ENCODE measurements around the gene MREG. TPM values are rescaled to one million over a fixed set of nuclear protein-coding genes. Genes with fewer than 3 reads are reported as not detected.
"Not testable (repeated sequence)": the region's sequence is repeated elsewhere in the genome, so short reads cannot be mapped to it uniquely, and the experiment has no call there.

MREG gene
- total RNA-seq, 1 experiment from 2014 or later = 16.9 TPM

DNA sequence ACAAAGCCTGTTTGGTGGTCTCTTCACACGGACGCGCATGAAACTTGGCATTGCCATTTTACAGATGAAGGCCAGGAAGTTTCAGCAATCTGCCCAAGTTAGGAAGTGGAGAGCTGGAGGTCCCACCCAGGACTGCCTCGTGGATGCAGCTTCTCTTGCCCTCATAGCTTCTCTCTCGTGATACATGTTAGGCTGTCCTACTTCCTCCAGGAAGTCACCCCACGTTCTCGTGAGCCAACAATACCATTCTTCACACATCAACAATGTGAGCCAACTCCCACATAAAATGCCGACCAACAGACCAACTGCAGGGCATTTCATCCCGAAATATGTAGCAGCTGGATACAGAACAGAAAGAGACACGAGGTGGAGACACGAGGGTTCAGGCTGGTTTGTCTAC, 85.3 kb downstream of the MREG start:
- RAD21 ChIA-PET (ENCODE audit: low non-redundant PET in 1 of 2, low total read pairs in 2 of 2, uncharacterized antibody in 2 of 2, unreplicated experiment in 2 of 2) = no interaction called here
- Histone ChIP-seq H4K20me1 (ENCODE audit: insufficient read depth) (no peaks in the 10 kb centered on the region), H2AFZ (ENCODE audit: low read depth, low read length, poor library complexity, severe bottlenecking) (no peak overlapping the region), H3K27me3 (ENCODE audit: insufficient read depth, low read length) (no peaks in the 10 kb centered on the region), H3K9ac (ENCODE audit: low read length) (no peak overlapping the region), H3K4me1 (ENCODE audit: control insufficient read depth in 1 of 2, insufficient read depth in 2 of 2, low read length in 2 of 2) (peaks cover 0 to 9% of the 10 kb centered on the region in 2 experiments; a peak in 2 of 4 replicates), H3K4me2 (ENCODE audit: low read length) (no peak overlapping the region), H3K9me3 (ENCODE audit: control insufficient read depth in 1 of 2, insufficient read depth in 1 of 2, low read depth in 1 of 2, low read length in 2 of 2) (no peaks in the 10 kb centered on the region), H3K4me3 (replicated peaks in 1 of 2; ENCODE audit: low read depth in 1 of 2, low read length in 2 of 2) (no peak overlapping the region), H3K27ac (ENCODE audit: low read depth, low read length) (no peak overlapping the region), H3K36me3 (ENCODE audit: control insufficient read depth in 1 of 2, insufficient read depth in 2 of 2, low read length in 2 of 2) (no peaks in the 10 kb centered on the region), H3K79me2 (ENCODE audit: insufficient read depth, low read length) (no peaks in the 10 kb centered on the region), H3K9me2 (ENCODE audit: insufficient read depth) (no peaks in the 10 kb centered on the region)
- ATAC-seq (no peak), DNase-seq (ENCODE audit: low read depth, low spot score) (no peak)
- TF ChIP-seq FOSL1 (IDR thresholded peaks at IDR 0.05; ENCODE audit: low read depth) = no peak
- TF ChIP-seq SP1 (IDR thresholded peaks at IDR 0.05; ENCODE audit: low read depth) = no peak
- TF ChIP-seq, protein P1, sequence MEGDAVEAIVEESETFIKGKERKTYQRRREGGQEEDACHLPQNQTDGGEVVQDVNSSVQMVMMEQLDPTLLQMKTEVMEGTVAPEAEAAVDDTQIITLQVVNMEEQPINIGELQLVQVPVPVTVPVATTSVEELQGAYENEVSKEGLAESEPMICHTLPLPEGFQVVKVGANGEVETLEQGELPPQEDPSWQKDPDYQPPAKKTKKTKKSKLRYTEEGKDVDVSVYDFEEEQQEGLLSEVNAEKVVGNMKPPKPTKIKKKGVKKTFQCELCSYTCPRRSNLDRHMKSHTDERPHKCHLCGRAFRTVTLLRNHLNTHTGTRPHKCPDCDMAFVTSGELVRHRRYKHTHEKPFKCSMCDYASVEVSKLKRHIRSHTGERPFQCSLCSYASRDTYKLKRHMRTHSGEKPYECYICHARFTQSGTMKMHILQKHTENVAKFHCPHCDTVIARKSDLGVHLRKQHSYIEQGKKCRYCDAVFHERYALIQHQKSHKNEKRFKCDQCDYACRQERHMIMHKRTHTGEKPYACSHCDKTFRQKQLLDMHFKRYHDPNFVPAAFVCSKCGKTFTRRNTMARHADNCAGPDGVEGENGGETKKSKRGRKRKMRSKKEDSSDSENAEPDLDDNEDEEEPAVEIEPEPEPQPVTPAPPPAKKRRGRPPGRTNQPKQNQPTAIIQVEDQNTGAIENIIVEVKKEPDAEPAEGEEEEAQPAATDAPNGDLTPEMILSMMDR (IDR thresholded peaks at IDR 0.05 in 2 of 3, conservative IDR thresholded peaks at IDR 0.05 in 1 of 3; ENCODE audit: borderline replicate concordance in 1 of 3, insufficient read depth in 1 of 3, low read depth in 2 of 3, low read length in 2 of 3) = no peak
- TF ChIP-seq ZNF274 (IDR thresholded peaks at IDR 0.05; ENCODE audit: low read depth, low read length) = no peak
- TF ChIP-seq, protein P2, sequence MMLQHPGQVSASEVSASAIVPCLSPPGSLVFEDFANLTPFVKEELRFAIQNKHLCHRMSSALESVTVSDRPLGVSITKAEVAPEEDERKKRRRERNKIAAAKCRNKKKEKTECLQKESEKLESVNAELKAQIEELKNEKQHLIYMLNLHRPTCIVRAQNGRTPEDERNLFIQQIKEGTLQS (IDR thresholded peaks at IDR 0.05) = no peak
- CTCF ChIA-PET = no interaction called here
- BruUV-seq (replicated peaks) = no TSS peak
- POLR2A ChIA-PET = no interaction called here
- intact Hi-C loops (cut with micrococcal nuclease) = loop anchor here (10.0 kb wide), 1 partner anchor 1863 kb away; no protein-coding TSS in a partner anchor

DNA sequence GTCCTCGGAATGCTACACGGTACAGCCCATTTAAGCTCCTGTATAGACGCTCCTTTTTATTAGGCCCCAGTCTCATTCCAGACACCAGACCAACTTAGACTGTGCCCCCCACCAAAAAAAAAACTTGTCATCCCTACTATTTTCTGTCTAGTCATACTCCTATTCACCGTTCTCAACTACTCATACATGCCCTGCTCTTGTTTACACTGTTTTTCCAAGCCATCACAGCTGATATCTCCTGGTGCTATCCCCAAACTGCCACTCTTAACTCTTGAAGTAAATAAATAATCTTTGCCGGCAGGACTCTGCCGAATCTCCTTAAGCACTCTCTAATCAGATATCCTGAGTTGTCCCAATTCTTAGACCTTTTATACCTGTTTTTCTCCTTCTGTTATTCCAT, 86.4 kb downstream of the MREG start:
- RAD21 ChIA-PET (ENCODE audit: low non-redundant PET in 1 of 2, low total read pairs in 2 of 2, uncharacterized antibody in 2 of 2, unreplicated experiment in 2 of 2); H4K20me1 ChIP-seq (ENCODE audit: insufficient read depth); POLR2A ChIA-PET; H3K4me3 ChIP-seq (replicated peaks in 1 of 2; ENCODE audit: low read depth in 1 of 2, low read length in 2 of 2); H3K27ac ChIP-seq (ENCODE audit: low read depth, low read length); H3K9me3 ChIP-seq (ENCODE audit: control insufficient read depth in 1 of 2, insufficient read depth in 1 of 2, low read depth in 1 of 2, low read length in 2 of 2); H3K79me2 ChIP-seq (ENCODE audit: insufficient read depth, low read length); CTCF ChIA-PET; ATAC-seq; H3K36me3 ChIP-seq (ENCODE audit: control insufficient read depth in 1 of 2, insufficient read depth in 2 of 2, low read length in 2 of 2); DNase-seq (ENCODE audit: low read depth, low spot score); H3K4me2 ChIP-seq (ENCODE audit: low read length); H3K9me2 ChIP-seq (ENCODE audit: insufficient read depth); H3K9ac ChIP-seq (ENCODE audit: low read length); H3K27me3 ChIP-seq (ENCODE audit: insufficient read depth, low read length); H2AFZ ChIP-seq (ENCODE audit: low read depth, low read length, poor library complexity, severe bottlenecking); BruUV-seq (replicated peaks): not testable (repeated sequence)
- intact Hi-C loops (cut with micrococcal nuclease) = loop anchor here (10.0 kb wide), 1 partner anchor 1862 kb away; no protein-coding TSS in a partner anchor
- H3K4me1 ChIP-seq (ENCODE audit: control insufficient read depth in 1 of 2, insufficient read depth in 2 of 2, low read length in 2 of 2) = peaks cover 2 to 10% of the 10 kb centered on the region in 2 experiments; a peak in 3 of 4 replicates

Measured in HCT116 (cell line).